C4-2B (cell line): ENCODE results near the gene ZNF441.

Experiments
- ZFX ChIP-seq: fragments of 450-650 bp; IDR thresholded peaks from 2 replicates; pipeline ENCODE4 v1.6.1; 2017
- TF ChIP-seq, protein P1 (sequence below): fragments of 450-650 bp; conservative IDR thresholded peaks from 2 replicates; pipeline ENCODE4 v1.5.1; 2017; ENCODE audit warnings: mild to moderate bottlenecking

DNA sequence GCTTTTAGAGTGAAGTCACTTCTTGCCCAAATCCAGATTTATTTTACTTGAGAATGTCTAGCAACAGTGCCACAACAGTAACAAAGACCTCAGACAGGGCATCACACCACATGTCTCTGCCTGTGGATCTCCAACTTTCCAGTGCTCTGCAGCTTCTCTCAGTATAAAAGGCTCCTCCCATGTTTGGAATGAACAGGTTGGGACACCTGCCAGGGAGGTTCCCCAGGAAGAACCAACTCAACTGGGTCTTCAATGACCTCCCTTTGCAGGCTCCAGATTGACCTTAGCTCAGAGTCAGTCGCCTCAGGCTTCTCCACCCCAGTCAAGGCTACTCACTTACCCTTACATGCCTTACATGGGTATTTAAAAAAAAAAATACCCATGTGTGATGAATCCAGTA, 31.4 kb upstream of the ZNF441 start:
- TF ChIP-seq, protein P1, sequence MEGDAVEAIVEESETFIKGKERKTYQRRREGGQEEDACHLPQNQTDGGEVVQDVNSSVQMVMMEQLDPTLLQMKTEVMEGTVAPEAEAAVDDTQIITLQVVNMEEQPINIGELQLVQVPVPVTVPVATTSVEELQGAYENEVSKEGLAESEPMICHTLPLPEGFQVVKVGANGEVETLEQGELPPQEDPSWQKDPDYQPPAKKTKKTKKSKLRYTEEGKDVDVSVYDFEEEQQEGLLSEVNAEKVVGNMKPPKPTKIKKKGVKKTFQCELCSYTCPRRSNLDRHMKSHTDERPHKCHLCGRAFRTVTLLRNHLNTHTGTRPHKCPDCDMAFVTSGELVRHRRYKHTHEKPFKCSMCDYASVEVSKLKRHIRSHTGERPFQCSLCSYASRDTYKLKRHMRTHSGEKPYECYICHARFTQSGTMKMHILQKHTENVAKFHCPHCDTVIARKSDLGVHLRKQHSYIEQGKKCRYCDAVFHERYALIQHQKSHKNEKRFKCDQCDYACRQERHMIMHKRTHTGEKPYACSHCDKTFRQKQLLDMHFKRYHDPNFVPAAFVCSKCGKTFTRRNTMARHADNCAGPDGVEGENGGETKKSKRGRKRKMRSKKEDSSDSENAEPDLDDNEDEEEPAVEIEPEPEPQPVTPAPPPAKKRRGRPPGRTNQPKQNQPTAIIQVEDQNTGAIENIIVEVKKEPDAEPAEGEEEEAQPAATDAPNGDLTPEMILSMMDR, result no peak
- no peak for TF ChIP-seq ZFX
